MM.1S (cell line): ENCODE results near the gene ZMIZ1.

ENCODE experiments used
- CTCF ChIP-seq: fragments of 300-600 bp; sonication (generic); IDR thresholded peaks from 2 replicates; pipeline ENCODE4 v1.5.1; 2016; ENCODE audit warnings: antibody characterized with exemption, low read length, mixed read lengths
- EZH2 ChIP-seq: fragments of 300-600 bp; sonication (generic); optimal IDR thresholded peaks from 2 replicates; pipeline ENCODE3; 2017; ENCODE audit warnings: low read depth, mild to moderate bottlenecking, antibody characterized with exemption, low read length, mixed read lengths

- TF ChIP-seq CTCF = no peak
- no peak for TF ChIP-seq EZH2
Observed at GRCh38 chr10:79308016-79308415, 239.2 kb downstream of the ZMIZ1 start.
